Choroid plexus epithelial cell (primary cell): ENCODE results near the gene CYBA.

Experiments used
- DNase-seq: peaks from one replicate; pipeline ENCODE4 v3.0.0-alpha.2; 2010; ENCODE audit warnings: low read depth
- H3K4me3 ChIP-seq: 2 replicates; pipeline ENCODE4 v1.5.1; 2011; ENCODE audit warnings: low read depth, mild to moderate bottlenecking, control low read depth, low read length, moderate library complexity
- TF ChIP-seq, protein P1 (sequence below): conservative IDR thresholded peaks from 2 replicates; pipeline ENCODE4 v1.5.1; 2011; ENCODE audit warnings: low read depth, mild to moderate bottlenecking, control low read depth, inconsistent platforms, low read length, moderate library complexity

Gene CYBA

GRCh38 chr16:88680554-88681083, 29.8 kb upstream of the CYBA start:
- DNase-seq, result no peak
- H3K4me3 ChIP-seq, result no peak overlapping the region
- TF ChIP-seq, protein P1, sequence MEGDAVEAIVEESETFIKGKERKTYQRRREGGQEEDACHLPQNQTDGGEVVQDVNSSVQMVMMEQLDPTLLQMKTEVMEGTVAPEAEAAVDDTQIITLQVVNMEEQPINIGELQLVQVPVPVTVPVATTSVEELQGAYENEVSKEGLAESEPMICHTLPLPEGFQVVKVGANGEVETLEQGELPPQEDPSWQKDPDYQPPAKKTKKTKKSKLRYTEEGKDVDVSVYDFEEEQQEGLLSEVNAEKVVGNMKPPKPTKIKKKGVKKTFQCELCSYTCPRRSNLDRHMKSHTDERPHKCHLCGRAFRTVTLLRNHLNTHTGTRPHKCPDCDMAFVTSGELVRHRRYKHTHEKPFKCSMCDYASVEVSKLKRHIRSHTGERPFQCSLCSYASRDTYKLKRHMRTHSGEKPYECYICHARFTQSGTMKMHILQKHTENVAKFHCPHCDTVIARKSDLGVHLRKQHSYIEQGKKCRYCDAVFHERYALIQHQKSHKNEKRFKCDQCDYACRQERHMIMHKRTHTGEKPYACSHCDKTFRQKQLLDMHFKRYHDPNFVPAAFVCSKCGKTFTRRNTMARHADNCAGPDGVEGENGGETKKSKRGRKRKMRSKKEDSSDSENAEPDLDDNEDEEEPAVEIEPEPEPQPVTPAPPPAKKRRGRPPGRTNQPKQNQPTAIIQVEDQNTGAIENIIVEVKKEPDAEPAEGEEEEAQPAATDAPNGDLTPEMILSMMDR, result no peak

DNA sequence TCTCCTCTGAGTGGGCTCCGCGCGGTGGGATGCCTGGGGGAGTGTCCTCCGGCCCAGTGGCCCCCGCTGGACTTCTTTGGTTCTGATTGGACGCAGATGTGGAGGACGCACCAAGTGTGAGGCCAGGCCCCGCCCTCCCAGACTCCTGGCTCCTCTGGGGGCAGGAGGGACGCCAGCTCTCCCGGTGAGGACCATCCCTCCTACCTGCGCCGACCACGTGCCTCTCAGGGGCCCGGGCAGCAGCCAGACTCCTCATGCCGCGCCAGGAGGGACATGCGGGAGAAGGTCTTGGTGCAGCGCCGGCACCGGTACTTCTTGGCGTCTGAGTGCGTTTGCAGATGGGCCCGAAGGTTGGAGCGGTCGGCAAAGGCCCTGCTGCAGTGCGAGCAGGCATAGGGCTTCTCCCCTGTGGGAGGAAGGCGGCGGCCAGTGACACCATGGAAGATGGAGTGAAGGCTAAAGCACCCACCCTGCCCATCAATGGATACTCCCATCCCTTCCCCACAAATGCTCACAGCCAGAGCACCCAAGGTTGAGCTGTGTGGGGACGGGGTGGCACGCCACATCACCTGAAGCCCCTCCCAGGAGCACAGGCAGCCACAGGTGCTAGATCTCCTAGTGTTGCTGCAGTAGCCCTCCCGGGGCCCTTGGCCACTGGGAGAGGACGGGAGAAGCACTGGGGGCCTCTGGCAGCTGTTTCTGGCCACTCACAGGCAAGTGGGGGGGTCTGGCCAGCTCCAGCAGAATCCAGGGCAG, 27.5 kb upstream of the CYBA start:
- no peak for DNase-seq
- TF ChIP-seq, protein P1, result no peak
- H3K4me3 ChIP-seq, result no peak overlapping the region

- DNase-seq, result no peak
- H3K4me3 ChIP-seq, result no peak overlapping the region
- TF ChIP-seq, protein P1, result no peak
These were observed 26.9 kb upstream of the CYBA start for GRCh38 chr16:88677721-88678120.

GRCh38 chr16:88676502-88677242, 25.8 kb upstream of the CYBA start:
- DNase-seq, result no peak
- TF ChIP-seq, protein P1, result no peak
- no peak overlapping the region for H3K4me3 ChIP-seq

DNA sequence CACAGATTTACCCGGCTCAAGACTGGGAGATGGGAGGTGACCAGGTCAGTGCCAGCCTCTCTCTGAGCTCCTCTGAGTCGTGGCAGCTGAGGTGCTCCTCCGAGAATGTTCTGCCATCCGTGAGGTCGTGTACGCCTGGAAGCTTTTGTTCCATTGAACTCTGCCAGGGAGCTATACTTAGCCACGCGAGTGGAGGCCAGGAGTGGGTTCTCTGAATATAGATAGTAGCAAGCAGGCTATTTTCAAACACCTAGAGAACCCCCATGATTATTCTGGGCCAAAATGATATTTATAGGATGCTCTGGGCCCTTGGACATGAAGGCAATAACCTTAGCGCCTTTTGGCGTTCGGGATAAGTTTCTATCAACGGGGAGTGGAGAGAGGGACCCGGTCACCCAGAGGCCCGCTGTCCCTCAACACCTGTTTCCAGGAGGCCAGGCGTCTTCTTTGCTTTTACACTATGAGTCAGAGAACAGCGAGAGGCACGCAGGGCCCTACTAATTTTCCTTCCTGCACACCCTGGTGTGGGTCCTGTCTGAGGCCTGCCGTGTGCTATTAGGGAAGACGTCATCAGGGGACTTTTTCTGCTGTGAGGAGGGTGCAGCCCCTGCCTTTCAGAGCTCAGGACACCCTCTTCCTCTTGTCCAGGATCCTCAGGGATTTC, 23.0 kb upstream of the CYBA start:
- DNase-seq, result no peak
- no peak overlapping the region for H3K4me3 ChIP-seq
- TF ChIP-seq, protein P1, result no peak

DNA sequence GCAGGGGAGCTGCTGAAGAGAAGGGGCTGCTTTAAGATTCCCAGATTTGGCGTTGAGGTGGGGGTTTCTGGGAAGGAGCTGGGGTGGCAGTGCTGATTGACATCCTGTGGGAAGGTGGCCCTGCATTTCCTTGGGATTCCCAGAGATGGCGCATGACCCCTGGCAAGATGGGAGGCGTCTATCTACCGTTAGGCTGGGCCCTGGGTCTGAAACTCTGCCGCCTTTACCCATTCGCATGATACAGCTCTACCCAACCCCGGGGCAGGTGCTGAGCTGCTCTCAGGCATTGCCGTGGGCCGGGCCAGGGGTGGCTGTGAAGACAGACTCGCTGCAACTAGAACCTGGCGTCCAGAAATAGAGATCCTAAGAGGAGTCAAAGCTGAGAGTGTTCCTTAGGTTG, 21.9 kb upstream of the CYBA start:
- no peak for DNase-seq
- no peak overlapping the region for H3K4me3 ChIP-seq
- TF ChIP-seq, protein P1, result peak; percentile 40
